HEK293 (cell line): Measurements from ENCODE around the gene CDO1.
A peak's percentile ranks its signal among the peaks of the same experiment; 100 is the strongest.

ENCODE experiments used
- CTCF ChIA-PET: fragments of 350-600 bp; formaldehyde crosslinking; extraction: SDS; loops from one replicate; lab custom pipeline; 2021; ENCODE audit warnings: antibody characterized with exemption; lab: Yijun Ruan, JAX
- POLR2A ChIA-PET: fragments of 300-600 bp; formaldehyde crosslinking; extraction: SDS; loops from one replicate; lab custom pipeline; 2020; ENCODE audit warnings: antibody characterized with exemption, inconsistent platforms; lab: Yijun Ruan, JAX
- H3K27ac ChIP-seq: fragments of 200-500 bp; sonication (Bioruptor generic); 2 replicates; pipeline ENCODE4 v1.5.1; 2014; ENCODE audit warnings: low read depth, low read length, control low read depth, inconsistent platforms; ENCODE audit errors: extremely low read depth
- H3K36me3 ChIP-seq, 2 experiments: fragments of 200-500 bp in 1 of 2; sonication (Bioruptor generic) in 1 of 2; 1 replicate in 1 of 2; 2 replicates in 1 of 2; pipeline ENCODE4 v1.5.1; 2014 to 2017; ENCODE audit warnings: inconsistent platforms in 2 of 2, low read length in 2 of 2; ENCODE audit not compliant: control insufficient read depth in 2 of 2, insufficient read depth in 1 of 2
- H3K4me1 ChIP-seq: fragments of 200-500 bp; sonication (Bioruptor generic); 2 replicates; pipeline ENCODE4 v1.5.1; 2014; ENCODE audit warnings: mild to moderate bottlenecking, low read length, inconsistent platforms; ENCODE audit not compliant: control insufficient read depth, insufficient read depth
- H3K4me3 ChIP-seq: 2 replicates; pipeline ENCODE4 v1.5.1; 2011; ENCODE audit warnings: low read depth, mild to moderate bottlenecking, control low read depth, low read length, moderate library complexity
- H3K9me3 ChIP-seq: fragments of 200-500 bp; sonication (Bioruptor generic); 2 replicates; pipeline ENCODE4 v1.5.1; 2014; ENCODE audit warnings: low read depth, low read length, inconsistent platforms; ENCODE audit not compliant: control insufficient read depth, insufficient read depth
- BCL11B ChIP-seq: fragments of 450-650 bp; formaldehyde crosslinking; IDR thresholded peaks from 2 replicates; pipeline ENCODE4 v1.5.1; 2016; ENCODE audit warnings: low read depth, missing biosample characterization, missing genetic modification characterization
- EGR2 ChIP-seq: fragments of 450-650 bp; formaldehyde crosslinking; IDR thresholded peaks from 2 replicates; pipeline ENCODE4 v1.5.1; 2016; ENCODE audit warnings: low read depth, missing biosample characterization, missing genetic modification characterization
- KLF7 ChIP-seq: fragments of 450-650 bp; formaldehyde crosslinking; IDR thresholded peaks from 2 replicates; pipeline ENCODE4 v1.5.1; 2016; ENCODE audit warnings: missing biosample characterization, missing genetic modification characterization, borderline replicate concordance
- RBAK ChIP-seq: fragments of 450-650 bp; formaldehyde crosslinking; IDR thresholded peaks from 2 replicates; pipeline ENCODE4 v1.5.1; 2016; ENCODE audit warnings: missing biosample characterization, missing genetic modification characterization
- SALL2 ChIP-seq: fragments of 450-650 bp; formaldehyde crosslinking; IDR thresholded peaks from 2 replicates; pipeline ENCODE4 v1.5.0; 2017; ENCODE audit warnings: missing biosample characterization, mild to moderate bottlenecking, missing genetic modification characterization, borderline replicate concordance
- ZBTB8A ChIP-seq: fragments of 450-650 bp; formaldehyde crosslinking; IDR thresholded peaks from 2 replicates; pipeline ENCODE4 v1.5.1; 2016; ENCODE audit warnings: missing biosample characterization, missing genetic modification characterization
- ZEB2 ChIP-seq: fragments of 450-650 bp; formaldehyde crosslinking; IDR thresholded peaks from 2 replicates; pipeline ENCODE4 v1.5.1; 2016; ENCODE audit warnings: missing biosample characterization, missing genetic modification characterization
- ZFHX2 ChIP-seq: fragments of 450-650 bp; formaldehyde crosslinking; conservative IDR thresholded peaks from 2 replicates; pipeline ENCODE4 v1.5.1; 2016; ENCODE audit warnings: missing biosample characterization, missing genetic modification characterization
- ZIC2 ChIP-seq: fragments of 450-650 bp; formaldehyde crosslinking; IDR thresholded peaks from 2 replicates; pipeline ENCODE4 v1.5.1; 2016; ENCODE audit warnings: missing biosample characterization, missing genetic modification characterization
- ZNF112 ChIP-seq: fragments of 450-650 bp; formaldehyde crosslinking; IDR thresholded peaks from 2 replicates; pipeline ENCODE4 v1.5.0; 2017; ENCODE audit warnings: missing biosample characterization, missing genetic modification characterization
- ZNF157 ChIP-seq: fragments of 450-650 bp; formaldehyde crosslinking; IDR thresholded peaks from 2 replicates; pipeline ENCODE4 v1.5.1; 2016; ENCODE audit warnings: missing biosample characterization, missing genetic modification characterization
- ZNF174 ChIP-seq: fragments of 450-650 bp; formaldehyde crosslinking; IDR thresholded peaks from 2 replicates; pipeline ENCODE4 v1.5.0; 2017; ENCODE audit warnings: missing biosample characterization, mild to moderate bottlenecking, missing genetic modification characterization
- ZNF19 ChIP-seq: fragments of 450-650 bp; formaldehyde crosslinking; IDR thresholded peaks from 2 replicates; pipeline ENCODE4; 2016; ENCODE audit warnings: missing biosample characterization, missing genetic modification characterization, low read depth
- ZNF248 ChIP-seq: fragments of 450-650 bp; formaldehyde crosslinking; IDR thresholded peaks from 2 replicates; pipeline ENCODE4 v1.5.1; 2017; ENCODE audit warnings: missing biosample characterization, missing genetic modification characterization
- ZNF394 ChIP-seq: fragments of 450-650 bp; formaldehyde crosslinking; IDR thresholded peaks from 2 replicates; pipeline ENCODE4 v1.5.1; 2016; ENCODE audit warnings: missing biosample characterization, missing genetic modification characterization, mild to moderate bottlenecking, moderate library complexity, borderline replicate concordance
- ZNF426 ChIP-seq: fragments of 450-650 bp; formaldehyde crosslinking; IDR thresholded peaks from 2 replicates; pipeline ENCODE4 v1.5.1; 2017; ENCODE audit warnings: missing biosample characterization, missing genetic modification characterization, mild to moderate bottlenecking, inconsistent platforms, moderate library complexity
- ZNF48 ChIP-seq: fragments of 450-650 bp; formaldehyde crosslinking; IDR thresholded peaks from 2 replicates; pipeline ENCODE4 v1.5.1; 2016; ENCODE audit warnings: missing biosample characterization, missing genetic modification characterization
- ZNF521 ChIP-seq: fragments of 450-650 bp; formaldehyde crosslinking; IDR thresholded peaks from 2 replicates; pipeline ENCODE4 v1.5.1; 2017; ENCODE audit warnings: missing biosample characterization, mild to moderate bottlenecking, missing genetic modification characterization
- ZNF529 ChIP-seq: fragments of 450-650 bp; formaldehyde crosslinking; IDR thresholded peaks from 2 replicates; pipeline ENCODE4 v1.5.1; 2017; ENCODE audit warnings: missing genetic modification characterization, missing biosample characterization; ENCODE audit not compliant: insufficient replicate concordance
- ZNF561 ChIP-seq: fragments of 450-650 bp; IDR thresholded peaks from 2 replicates; pipeline ENCODE4 v1.5.1; 2018; ENCODE audit warnings: missing biosample characterization, missing genetic modification characterization, borderline replicate concordance
- ZNF571 ChIP-seq: fragments of 450-650 bp; formaldehyde crosslinking; IDR thresholded peaks from 2 replicates; pipeline ENCODE4 v1.5.0; 2017; ENCODE audit warnings: missing biosample characterization, missing genetic modification characterization
- ZNF747 ChIP-seq: fragments of 450-650 bp; formaldehyde crosslinking; IDR thresholded peaks from 2 replicates; pipeline ENCODE4 v1.5.1; 2016; ENCODE audit warnings: missing biosample characterization, missing genetic modification characterization
- ZNF830 ChIP-seq: fragments of 450-650 bp; IDR thresholded peaks from 2 replicates; pipeline ENCODE4 v1.5.0; 2018; ENCODE audit warnings: missing biosample characterization, missing genetic modification characterization, low read depth, mild to moderate bottlenecking, moderate library complexity
- TF ChIP-seq, protein P1 (sequence below): fragments of 450-650 bp; formaldehyde crosslinking; conservative IDR thresholded peaks from 2 replicates; pipeline ENCODE4 v1.5.1; 2016; ENCODE audit warnings: low read depth, missing biosample characterization, missing genetic modification characterization
- TF ChIP-seq, protein P2 (sequence below): fragments of 450-650 bp; formaldehyde crosslinking; IDR thresholded peaks from 2 replicates; pipeline ENCODE4 v1.5.1; 2016; ENCODE audit warnings: missing biosample characterization, missing genetic modification characterization
- TF ChIP-seq, protein P3 (sequence below): fragments of 450-650 bp; formaldehyde crosslinking; IDR thresholded peaks from 2 replicates; pipeline ENCODE4 v1.5.1; 2017; ENCODE audit warnings: missing biosample characterization, missing genetic modification characterization
- TF ChIP-seq, protein P4 (sequence below): fragments of 450-650 bp; formaldehyde crosslinking; IDR thresholded peaks from 2 replicates; pipeline ENCODE4 v1.5.0; 2017; ENCODE audit warnings: missing biosample characterization, missing genetic modification characterization, borderline replicate concordance

Gene CDO1

DNA sequence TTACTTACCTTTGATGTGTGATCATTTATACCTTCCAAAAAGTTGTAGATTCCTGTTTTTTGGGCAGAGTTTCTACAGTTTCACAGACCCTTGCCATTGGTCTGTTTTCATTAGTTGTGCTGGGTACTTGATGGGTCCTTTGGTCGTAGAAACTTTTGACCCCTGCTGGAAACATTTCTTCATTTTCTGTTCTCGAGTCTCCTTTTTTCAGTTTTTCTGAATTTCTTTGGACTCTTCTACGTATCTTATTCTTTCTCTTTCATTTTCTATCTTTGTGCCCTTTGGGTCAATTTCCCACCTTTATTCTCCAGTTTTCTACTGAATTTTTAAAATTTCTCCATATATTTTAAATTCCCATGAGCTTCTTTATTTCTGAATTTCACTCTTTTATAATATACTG is 41.9 kb upstream of the CDO1 start (continued):
- no peak for TF ChIP-seq ZNF426 (tag by site-specific recombination)
- no peak for TF ChIP-seq ZNF521 (tag by site-specific recombination)
- no peak for TF ChIP-seq ZNF174 (tag by site-specific recombination)
- TF ChIP-seq KLF7 (tag by site-specific recombination): no peak
- TF ChIP-seq SALL2 (tag by site-specific recombination): no peak

DNA sequence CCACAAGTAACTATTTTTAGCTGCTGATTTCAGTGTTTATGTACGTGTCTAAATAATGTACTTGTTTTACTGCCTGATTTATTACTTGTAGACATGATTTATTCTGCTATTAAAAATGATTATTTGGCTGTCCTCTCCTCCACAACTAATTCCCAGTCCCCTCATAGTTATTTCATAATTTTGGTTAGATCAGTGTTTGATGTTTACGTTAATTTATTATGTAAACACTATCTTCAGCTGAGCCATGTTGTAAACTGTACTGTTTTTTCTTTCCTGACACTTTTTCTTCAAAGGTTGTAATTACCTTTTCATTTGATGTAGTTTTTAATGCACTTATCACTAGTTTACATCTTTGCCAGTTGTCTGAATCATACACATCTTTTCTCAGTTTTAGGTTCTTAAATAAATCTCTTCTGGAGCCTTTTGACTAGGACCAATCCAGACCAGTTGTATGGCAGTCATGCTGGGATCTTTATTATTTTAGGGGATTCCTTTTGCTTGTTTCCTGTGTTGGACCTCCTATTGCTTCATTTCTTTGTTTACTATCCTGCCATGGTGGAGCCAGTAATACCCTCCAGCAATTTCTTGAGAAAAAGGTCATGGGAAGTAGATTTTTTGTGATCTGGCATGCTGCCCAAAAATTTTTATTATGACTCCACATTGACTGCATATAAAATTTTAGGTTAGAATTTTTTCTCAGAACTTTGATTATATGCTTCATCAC is 41.3 kb upstream of the CDO1 start:
- Histone ChIP-seq H3K9me3 (no peaks in the 10 kb centered on the region), H3K36me3 (no peaks in the 10 kb centered on the region), H3K4me3 (no peak overlapping the region), H3K27ac (no peak overlapping the region), H3K4me1 (peaks cover 28% of the 10 kb centered on the region)
- CTCF ChIA-PET: no interaction called here
- POLR2A ChIA-PET: no interaction called here
- TF ChIP-seq ZFHX2: no peak
- TF ChIP-seq ZNF248 (tag by site-specific recombination): 0 out of 2 replicates have a peak, but pooled peaks have one; percentile 67
- TF ChIP-seq ZNF571 (tag by site-specific recombination): no peak
- TF ChIP-seq ZNF830: no peak
- TF ChIP-seq, protein P1, sequence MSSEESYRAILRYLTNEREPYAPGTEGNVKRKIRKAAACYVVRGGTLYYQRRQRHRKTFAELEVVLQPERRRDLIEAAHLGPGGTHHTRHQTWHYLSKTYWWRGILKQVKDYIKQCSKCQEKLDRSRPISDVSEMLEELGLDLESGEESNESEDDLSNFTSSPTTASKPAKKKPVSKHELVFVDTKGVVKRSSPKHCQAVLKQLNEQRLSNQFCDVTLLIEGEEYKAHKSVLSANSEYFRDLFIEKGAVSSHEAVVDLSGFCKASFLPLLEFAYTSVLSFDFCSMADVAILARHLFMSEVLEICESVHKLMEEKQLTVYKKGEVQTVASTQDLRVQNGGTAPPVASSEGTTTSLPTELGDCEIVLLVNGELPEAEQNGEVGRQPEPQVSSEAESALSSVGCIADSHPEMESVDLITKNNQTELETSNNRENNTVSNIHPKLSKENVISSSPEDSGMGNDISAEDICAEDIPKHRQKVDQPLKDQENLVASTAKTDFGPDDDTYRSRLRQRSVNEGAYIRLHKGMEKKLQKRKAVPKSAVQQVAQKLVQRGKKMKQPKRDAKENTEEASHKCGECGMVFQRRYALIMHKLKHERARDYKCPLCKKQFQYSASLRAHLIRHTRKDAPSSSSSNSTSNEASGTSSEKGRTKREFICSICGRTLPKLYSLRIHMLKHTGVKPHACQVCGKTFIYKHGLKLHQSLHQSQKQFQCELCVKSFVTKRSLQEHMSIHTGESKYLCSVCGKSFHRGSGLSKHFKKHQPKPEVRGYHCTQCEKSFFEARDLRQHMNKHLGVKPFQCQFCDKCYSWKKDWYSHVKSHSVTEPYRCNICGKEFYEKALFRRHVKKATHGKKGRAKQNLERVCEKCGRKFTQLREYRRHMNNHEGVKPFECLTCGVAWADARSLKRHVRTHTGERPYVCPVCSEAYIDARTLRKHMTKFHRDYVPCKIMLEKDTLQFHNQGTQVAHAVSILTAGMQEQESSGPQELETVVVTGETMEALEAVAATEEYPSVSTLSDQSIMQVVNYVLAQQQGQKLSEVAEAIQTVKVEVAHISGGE (tag by site-specific recombination): no peak
- TF ChIP-seq, protein P2, sequence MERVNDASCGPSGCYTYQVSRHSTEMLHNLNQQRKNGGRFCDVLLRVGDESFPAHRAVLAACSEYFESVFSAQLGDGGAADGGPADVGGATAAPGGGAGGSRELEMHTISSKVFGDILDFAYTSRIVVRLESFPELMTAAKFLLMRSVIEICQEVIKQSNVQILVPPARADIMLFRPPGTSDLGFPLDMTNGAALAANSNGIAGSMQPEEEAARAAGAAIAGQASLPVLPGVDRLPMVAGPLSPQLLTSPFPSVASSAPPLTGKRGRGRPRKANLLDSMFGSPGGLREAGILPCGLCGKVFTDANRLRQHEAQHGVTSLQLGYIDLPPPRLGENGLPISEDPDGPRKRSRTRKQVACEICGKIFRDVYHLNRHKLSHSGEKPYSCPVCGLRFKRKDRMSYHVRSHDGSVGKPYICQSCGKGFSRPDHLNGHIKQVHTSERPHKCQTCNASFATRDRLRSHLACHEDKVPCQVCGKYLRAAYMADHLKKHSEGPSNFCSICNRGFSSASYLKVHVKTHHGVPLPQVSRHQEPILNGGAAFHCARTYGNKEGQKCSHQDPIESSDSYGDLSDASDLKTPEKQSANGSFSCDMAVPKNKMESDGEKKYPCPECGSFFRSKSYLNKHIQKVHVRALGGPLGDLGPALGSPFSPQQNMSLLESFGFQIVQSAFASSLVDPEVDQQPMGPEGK (tag by site-specific recombination): no peak
- no peak for TF ChIP-seq ZNF48 (tag by site-specific recombination)
- peak; percentile 73 for TF ChIP-seq ZIC2 (tag by site-specific recombination)
- TF ChIP-seq ZNF157: no peak
- peak; percentile 45 for TF ChIP-seq ZEB2 (tag by site-specific recombination)
- no peak for TF ChIP-seq ZNF19 (tag by site-specific recombination)
- no peak for TF ChIP-seq EGR2 (tag by site-specific recombination)
- TF ChIP-seq ZBTB8A (tag by site-specific recombination): no peak
- TF ChIP-seq, protein P3, sequence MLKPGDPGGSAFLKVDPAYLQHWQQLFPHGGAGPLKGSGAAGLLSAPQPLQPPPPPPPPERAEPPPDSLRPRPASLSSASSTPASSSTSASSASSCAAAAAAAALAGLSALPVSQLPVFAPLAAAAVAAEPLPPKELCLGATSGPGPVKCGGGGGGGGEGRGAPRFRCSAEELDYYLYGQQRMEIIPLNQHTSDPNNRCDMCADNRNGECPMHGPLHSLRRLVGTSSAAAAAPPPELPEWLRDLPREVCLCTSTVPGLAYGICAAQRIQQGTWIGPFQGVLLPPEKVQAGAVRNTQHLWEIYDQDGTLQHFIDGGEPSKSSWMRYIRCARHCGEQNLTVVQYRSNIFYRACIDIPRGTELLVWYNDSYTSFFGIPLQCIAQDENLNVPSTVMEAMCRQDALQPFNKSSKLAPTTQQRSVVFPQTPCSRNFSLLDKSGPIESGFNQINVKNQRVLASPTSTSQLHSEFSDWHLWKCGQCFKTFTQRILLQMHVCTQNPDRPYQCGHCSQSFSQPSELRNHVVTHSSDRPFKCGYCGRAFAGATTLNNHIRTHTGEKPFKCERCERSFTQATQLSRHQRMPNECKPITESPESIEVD (tag by site-specific recombination): peak; percentile 91
- no peak for TF ChIP-seq ZNF747 (tag by site-specific recombination)
- no peak for TF ChIP-seq BCL11B
- TF ChIP-seq ZNF561 (tag by site-specific recombination): peak; percentile 89
- TF ChIP-seq, protein P4, sequence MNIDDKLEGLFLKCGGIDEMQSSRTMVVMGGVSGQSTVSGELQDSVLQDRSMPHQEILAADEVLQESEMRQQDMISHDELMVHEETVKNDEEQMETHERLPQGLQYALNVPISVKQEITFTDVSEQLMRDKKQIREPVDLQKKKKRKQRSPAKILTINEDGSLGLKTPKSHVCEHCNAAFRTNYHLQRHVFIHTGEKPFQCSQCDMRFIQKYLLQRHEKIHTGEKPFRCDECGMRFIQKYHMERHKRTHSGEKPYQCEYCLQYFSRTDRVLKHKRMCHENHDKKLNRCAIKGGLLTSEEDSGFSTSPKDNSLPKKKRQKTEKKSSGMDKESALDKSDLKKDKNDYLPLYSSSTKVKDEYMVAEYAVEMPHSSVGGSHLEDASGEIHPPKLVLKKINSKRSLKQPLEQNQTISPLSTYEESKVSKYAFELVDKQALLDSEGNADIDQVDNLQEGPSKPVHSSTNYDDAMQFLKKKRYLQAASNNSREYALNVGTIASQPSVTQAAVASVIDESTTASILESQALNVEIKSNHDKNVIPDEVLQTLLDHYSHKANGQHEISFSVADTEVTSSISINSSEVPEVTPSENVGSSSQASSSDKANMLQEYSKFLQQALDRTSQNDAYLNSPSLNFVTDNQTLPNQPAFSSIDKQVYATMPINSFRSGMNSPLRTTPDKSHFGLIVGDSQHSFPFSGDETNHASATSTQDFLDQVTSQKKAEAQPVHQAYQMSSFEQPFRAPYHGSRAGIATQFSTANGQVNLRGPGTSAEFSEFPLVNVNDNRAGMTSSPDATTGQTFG (tag by site-specific recombination): peak; percentile 59; the same call in 1 of the 2 replicates
- no peak for TF ChIP-seq ZNF394
- no peak; the same call in 1 of the 2 replicates for TF ChIP-seq ZNF112 (tag by site-specific recombination)
- no peak for TF ChIP-seq RBAK (tag by site-specific recombination)
- peak; percentile 10 for TF ChIP-seq ZNF529 (tag by site-specific recombination)
